GM12873 (cell line): Measurements from ENCODE around the gene GRHL3.

Experiments
- CTCF ChIP-seq: IDR thresholded peaks from 2 replicates; pipeline ENCODE4 v1.5.1; 2012; ENCODE audit warnings: low read depth, mild to moderate bottlenecking, moderate library complexity, low read length, control low read depth; ENCODE audit not compliant: insufficient read depth; ENCODE audit errors: missing control alignments

The GRHL3 gene

GRCh38 chr1:24295535-24295934 lies 23.6 kb upstream of the GRHL3 start:
- TF ChIP-seq CTCF, result no peak

DNA sequence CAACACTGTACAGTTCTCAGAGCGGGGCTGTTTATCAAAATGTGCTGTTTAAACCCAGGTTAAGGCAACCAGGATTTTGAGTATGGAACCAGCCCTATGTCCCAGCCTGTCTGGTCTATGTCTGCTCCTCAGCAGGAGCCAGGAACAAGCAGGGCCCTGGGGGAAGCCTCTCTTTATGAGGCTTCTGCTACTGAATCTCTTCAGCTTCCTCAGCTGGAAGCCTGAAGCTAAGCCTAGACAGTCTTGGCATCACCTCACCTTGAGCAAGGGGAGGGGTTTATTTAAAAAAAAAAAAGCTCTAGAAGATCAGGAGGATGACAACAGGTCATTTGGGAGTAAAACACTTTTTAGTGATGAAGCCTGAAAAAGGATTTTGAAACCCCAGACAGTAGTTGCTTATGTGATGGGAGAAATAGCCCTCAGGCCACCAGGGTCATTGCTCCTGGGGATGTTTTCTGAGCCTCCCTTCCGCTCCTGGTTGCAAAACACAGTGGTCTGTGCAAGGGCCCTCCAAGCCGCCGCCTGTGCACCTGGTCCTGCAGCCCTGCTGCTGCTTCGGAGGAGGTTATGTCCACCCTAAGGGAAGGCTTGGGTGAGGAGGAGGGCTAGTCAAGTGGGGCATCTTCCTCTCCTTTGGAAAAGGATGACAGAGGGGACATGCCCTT lies 21.8 kb upstream of the GRHL3 start:
- TF ChIP-seq CTCF, result no peak

GRCh38 chr1:24297852-24298232 lies 21.3 kb upstream of the GRHL3 start:
- TF ChIP-seq CTCF, result no peak

GRCh38 chr1:24298606-24299005 lies 20.6 kb upstream of the GRHL3 start:
- TF ChIP-seq CTCF, result no peak

DNA sequence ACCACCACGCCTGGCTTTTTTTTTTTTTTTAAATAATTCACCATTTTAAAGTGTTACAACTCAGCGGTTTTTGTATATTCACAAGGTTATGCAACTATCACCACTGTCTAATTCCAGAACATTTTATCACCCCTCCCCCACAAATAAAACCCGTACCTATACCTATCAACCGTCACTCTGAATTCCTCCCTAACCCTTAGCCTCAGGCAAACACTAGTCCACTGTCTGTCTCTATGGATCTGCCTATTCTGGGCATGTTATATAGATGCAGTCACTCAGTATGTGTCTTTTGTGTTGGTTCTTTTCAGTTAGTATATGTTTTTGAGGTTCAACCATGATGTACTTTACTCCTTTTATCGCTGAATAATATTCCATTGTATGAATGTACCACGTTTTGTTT lies 19.3 kb upstream of the GRHL3 start:
- no peak for TF ChIP-seq CTCF

GRCh38 chr1:24300971-24301784 lies 18.0 kb upstream of the GRHL3 start:
- TF ChIP-seq CTCF, result no peak

GRCh38 chr1:24301785-24302175 lies 17.4 kb upstream of the GRHL3 start:
- no peak for TF ChIP-seq CTCF
